OCI-LY3 (cell line): ENCODE results near the gene FGF5.

ENCODE experiments used
- H2AFZ ChIP-seq: fragments of 200-600, 300-600 bp; shearing (Covaris generic); 2 replicates; pipeline ENCODE4 v1.6.0; 2014; ENCODE audit warnings: antibody characterized with exemption, low read depth, low read length
- H3K27ac ChIP-seq: fragments of 200-600, 300-600 bp; sonication (generic); 2 replicates; pipeline ENCODE4 v1.5.1; 2014; ENCODE audit warnings: mild to moderate bottlenecking, low read length, moderate library complexity, mixed read lengths
- H3K27me3 ChIP-seq: fragments of 200-600, 300-600 bp; sonication (generic); 2 replicates; pipeline ENCODE4 v1.6.1; 2014; ENCODE audit warnings: low read depth, low read length, mixed read lengths
- H3K36me3 ChIP-seq: fragments of 200-600, 300-600 bp; sonication (generic); replicated peaks from 2 replicates; pipeline ENCODE3; 2014; ENCODE audit warnings: low read depth, low read length, mixed read lengths
- H3K4me1 ChIP-seq: fragments of 300-600, 200-600 bp; sonication (generic); 2 replicates; pipeline ENCODE4 v1.6.1; 2014; ENCODE audit warnings: low read length, mixed read lengths
- H3K4me2 ChIP-seq: fragments of 200-600, 300-600 bp; sonication (generic); 2 replicates; pipeline ENCODE4 v1.6.1; 2014; ENCODE audit warnings: low read length, mixed read lengths
- H3K4me3 ChIP-seq: fragments of 300-600, 200-600 bp; sonication (generic); 2 replicates; pipeline ENCODE4 v1.5.1; 2014; ENCODE audit warnings: antibody characterized with exemption, mild to moderate bottlenecking, low read length, moderate library complexity
- H3K79me2 ChIP-seq: fragments of 300-600, 200-600 bp; shearing (Covaris generic); 2 replicates; pipeline ENCODE4 v1.6.1; 2014; ENCODE audit warnings: mild to moderate bottlenecking, low read length, mixed read lengths
- H3K9ac ChIP-seq: fragments of 300-600, 200-600 bp; shearing (Covaris generic); 2 replicates; pipeline ENCODE4 v1.6.0; 2014; ENCODE audit warnings: mild to moderate bottlenecking, low read length, moderate library complexity
- H3K9me3 ChIP-seq: fragments of 200-600, 300-600 bp; shearing (Covaris generic); 2 replicates; pipeline ENCODE4 v1.6.1; 2014; ENCODE audit warnings: low read length, mixed read lengths; ENCODE audit not compliant: insufficient read depth
- H4K20me1 ChIP-seq: fragments of 200-600, 300-600 bp; sonication (generic); 2 replicates; pipeline ENCODE4 v1.6.1; 2016; ENCODE audit warnings: low read length, mixed read lengths; ENCODE audit not compliant: insufficient read depth
- CTCF ChIP-seq: fragments of 200-600, 300-600 bp; sonication (generic); IDR thresholded peaks from 2 replicates; pipeline ENCODE4 v1.5.1; 2014; ENCODE audit warnings: antibody characterized with exemption, low read length, low read depth
- EZH2phosphoT487 ChIP-seq: fragments of 200-600 bp; shearing (Covaris generic); IDR thresholded peaks from 2 replicates; pipeline ENCODE4 v1.6.1; 2018; ENCODE audit warnings: antibody characterized with exemption, mixed run types, low read depth

The FGF5 gene

GRCh38 chr4:80257851-80258250 is 8.6 kb upstream of the FGF5 start:
- Histone ChIP-seq H2AFZ (no peak overlapping the region), H3K4me3 (no peak overlapping the region), H3K27me3 (no peaks in the 10 kb centered on the region), H3K9ac (no peak overlapping the region), H3K4me2 (no peak overlapping the region), H4K20me1 (no peaks in the 10 kb centered on the region), H3K79me2 (no peaks in the 10 kb centered on the region), H3K36me3 (no peaks in the 10 kb centered on the region), H3K27ac (no peak overlapping the region), H3K4me1 (peaks cover 6% of the 10 kb centered on the region), H3K9me3 (no peaks in the 10 kb centered on the region)
- TF ChIP-seq EZH2phosphoT487, result no peak
- no peak for TF ChIP-seq CTCF

DNA sequence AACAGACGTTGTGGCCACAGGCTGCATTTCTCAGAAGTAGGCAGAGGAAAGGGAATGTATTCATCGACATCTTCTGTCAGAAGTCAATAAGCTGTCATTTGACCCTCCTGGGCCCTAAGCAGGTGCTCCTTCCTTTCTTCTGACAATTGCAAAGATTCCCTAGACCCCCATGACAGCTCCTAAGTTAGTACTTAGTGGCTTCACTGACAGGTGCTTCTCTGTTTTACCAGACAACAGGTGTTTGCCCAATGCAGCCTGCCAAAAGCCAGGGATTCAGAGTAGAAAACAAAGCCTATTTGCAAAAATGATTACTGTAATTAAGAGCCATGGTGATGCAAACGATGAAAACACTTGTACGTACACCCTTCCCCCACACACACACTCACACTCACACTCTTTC is 7.5 kb upstream of the FGF5 start:
- no peak for TF ChIP-seq CTCF
- TF ChIP-seq EZH2phosphoT487, result no peak
- H3K9me3 ChIP-seq, result no peaks in the 10 kb centered on the region
- H3K27ac ChIP-seq, result no peak overlapping the region
- no peaks in the 10 kb centered on the region for H4K20me1 ChIP-seq
- no peak overlapping the region for H3K4me3 ChIP-seq
- H3K4me2 ChIP-seq, result no peak overlapping the region
- H3K36me3 ChIP-seq, result no peaks in the 10 kb centered on the region
- H3K79me2 ChIP-seq, result no peaks in the 10 kb centered on the region
- H3K4me1 ChIP-seq, result no peaks in the 10 kb centered on the region
- H3K27me3 ChIP-seq, result no peaks in the 10 kb centered on the region
- no peak overlapping the region for H3K9ac ChIP-seq
- H2AFZ ChIP-seq, result no peak overlapping the region

GRCh38 chr4:80259817-80260216 is 6.6 kb upstream of the FGF5 start:
- Histone ChIP-seq H2AFZ (no peak overlapping the region), H3K9me3 (no peaks in the 10 kb centered on the region), H3K79me2 (no peaks in the 10 kb centered on the region), H3K4me1 (no peaks in the 10 kb centered on the region), H3K27me3 (no peaks in the 10 kb centered on the region), H3K27ac (no peak overlapping the region), H4K20me1 (no peaks in the 10 kb centered on the region), H3K4me2 (no peak overlapping the region), H3K4me3 (no peak overlapping the region), H3K36me3 (no peaks in the 10 kb centered on the region), H3K9ac (no peak overlapping the region)
- TF ChIP-seq EZH2phosphoT487, result no peak
- TF ChIP-seq CTCF, result no peak

DNA sequence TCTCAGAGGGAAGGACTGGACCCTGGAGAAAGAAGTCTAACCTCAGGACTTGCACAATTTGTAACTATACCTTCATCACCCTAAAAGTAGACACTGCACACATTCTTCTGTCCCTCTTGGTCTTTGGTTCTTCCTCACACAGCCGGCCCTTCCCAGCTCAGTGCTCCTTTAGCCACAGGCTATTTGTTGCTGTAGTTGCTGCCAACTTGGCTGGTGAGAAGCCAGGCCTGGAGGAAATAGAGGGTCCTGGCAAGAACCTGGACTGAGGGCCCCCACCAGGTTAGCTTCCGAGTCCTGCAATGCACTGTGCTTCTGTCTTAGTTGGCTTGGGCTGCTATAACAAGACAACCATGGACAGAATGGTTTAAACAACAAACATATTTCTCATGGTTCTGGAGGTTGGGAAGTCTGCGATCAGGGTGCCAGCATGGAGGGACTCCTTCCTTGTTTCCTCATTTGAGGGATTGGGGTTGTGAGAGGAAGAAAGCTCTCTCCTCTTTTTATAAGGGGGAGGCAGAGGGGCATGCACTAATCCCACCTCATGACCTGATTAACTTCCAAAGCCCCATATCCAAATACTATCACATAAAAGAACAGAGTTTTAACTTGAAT is 4.4 kb upstream of the FGF5 start:
- Histone ChIP-seq H3K27ac (no peak overlapping the region), H3K4me1 (no peaks in the 10 kb centered on the region), H4K20me1 (no peaks in the 10 kb centered on the region), H3K9me3 (no peaks in the 10 kb centered on the region), H3K4me2 (no peak overlapping the region), H3K36me3 (no peaks in the 10 kb centered on the region), H3K4me3 (no peak overlapping the region), H3K9ac (no peak overlapping the region), H3K27me3 (no peaks in the 10 kb centered on the region), H3K79me2 (no peaks in the 10 kb centered on the region), H2AFZ (no peak overlapping the region)
- TF ChIP-seq CTCF, result no peak
- no peak for TF ChIP-seq EZH2phosphoT487
